HG02852 (cell line): ENCODE measurements around the gene TNFRSF9.
"Not testable (repeated sequence)": the region's sequence is repeated elsewhere in the genome, so short reads cannot be mapped to it uniquely, and the experiment has no call there.

ENCODE experiments used
- ATAC-seq: cut with Tn5 transposase; IDR thresholded peaks from one replicate; pipeline ENCODE4 v1.9.1; 2021; ENCODE audit warnings: mild to moderate bottlenecking, moderate library complexity; ENCODE audit not compliant: unreplicated experiment

The TNFRSF9 gene

DNA sequence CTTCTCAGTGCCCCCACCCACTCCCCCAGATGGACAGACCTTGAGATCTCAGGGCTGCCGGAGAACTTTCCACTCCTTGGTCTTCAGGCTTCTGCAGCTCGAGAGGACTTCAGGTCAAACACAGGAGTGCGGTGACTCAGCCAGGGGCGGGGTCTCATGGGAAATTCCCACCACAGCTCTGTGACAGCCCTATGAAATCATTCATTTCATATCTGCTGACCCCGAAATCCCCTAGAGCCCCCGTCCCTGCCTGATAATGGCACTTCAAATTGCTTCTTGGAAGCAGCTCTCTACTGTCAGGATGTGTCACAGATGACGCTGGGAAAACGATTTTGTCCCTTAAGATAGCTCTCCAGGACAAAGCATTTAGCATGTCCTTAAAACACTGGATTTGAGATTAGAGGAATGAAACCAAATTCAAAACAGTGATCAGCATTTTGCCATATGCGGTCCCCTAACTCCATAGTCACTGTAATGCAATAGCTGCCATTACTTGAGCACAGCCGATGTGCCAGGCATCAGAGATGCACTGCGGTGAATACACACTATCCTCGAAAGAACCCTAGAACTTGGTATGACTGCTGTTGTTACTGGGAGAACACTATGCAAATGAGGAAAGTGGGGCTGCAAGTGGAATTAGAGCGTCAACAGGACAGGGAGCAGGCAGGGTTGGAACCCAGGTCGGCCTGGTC lies at the start of gene TNFRSF9:
TNFRSF9 (minus strand) TSS at position 95 of the 692 bp plus-strand sequence. CDS start 845 bp downstream, outside the sequence.
- no peak for ATAC-seq

DNA sequence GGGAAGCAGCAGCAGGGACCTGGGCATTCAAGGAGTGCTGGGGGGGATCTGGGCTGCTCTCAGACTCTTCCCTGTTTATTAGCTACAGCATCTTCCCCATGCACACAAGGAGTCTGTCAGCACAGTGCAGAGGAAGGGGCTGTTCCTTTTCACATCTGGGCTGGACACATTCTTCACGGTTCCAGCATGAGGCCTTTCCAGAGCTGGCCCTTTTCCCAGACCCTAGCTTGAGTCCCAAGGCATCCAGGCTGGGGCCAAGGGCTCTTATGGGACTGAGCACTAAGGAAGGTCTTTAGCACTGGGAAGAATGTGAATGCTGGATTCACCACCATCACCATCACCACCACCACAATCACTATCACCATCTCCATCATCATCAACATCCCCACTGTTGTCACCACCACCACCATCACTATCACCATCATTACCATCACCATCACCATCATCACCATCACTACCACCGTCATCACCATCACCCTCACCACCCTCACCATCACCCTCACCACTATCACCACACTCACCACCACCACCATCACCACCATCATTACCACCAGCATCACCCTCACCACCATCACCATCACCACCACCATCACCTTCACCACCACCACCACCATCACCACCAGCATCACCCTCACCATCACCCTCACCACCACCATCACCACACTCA lies 49.3 kb upstream of the TNFRSF9 start:
- no peak for ATAC-seq

DNA sequence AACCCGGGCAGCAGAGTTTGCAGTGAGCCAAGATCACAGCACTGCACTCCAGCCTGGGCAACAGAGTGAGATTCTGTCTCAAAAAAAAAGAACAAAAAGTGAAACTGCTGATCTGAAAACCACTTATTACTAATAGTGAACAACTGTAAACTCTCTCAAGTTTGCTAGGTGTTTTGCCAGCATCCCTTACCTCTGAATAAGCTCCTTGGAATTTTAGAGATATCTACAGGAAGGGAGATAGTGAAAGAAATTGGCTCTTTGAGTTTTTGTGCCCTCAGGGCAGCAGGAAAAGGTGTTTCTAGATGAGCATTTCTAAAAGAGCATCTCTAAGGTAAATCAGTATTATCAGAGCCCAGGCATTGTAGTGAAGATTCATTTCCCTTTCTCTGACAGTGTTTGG lies 47.9 kb upstream of the TNFRSF9 start:
- no peak for ATAC-seq

DNA sequence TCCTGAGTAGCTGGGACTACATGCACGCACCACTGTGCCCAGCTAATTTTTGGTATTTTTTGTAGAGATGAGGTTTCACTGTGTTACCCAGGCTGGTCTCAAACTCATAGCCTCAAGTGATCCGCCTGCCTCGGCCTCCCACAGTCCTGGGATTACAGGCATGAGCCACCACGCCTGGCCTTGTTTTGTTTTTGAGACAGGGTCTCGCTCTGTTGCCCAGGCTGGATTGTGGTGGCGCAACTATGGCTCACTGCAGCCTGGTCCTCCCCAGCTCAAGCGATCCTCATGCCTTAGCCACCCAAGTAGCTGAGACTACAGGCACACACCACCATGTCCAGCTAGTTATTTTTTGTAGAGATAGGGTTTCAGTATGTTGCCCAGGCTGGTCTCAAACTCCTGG lies 46.9 kb upstream of the TNFRSF9 start:
- no peak for ATAC-seq

- ATAC-seq, result no peak
Observed at GRCh38 chr1:7985851-7986612, 45.4 kb upstream of the TNFRSF9 start.

DNA sequence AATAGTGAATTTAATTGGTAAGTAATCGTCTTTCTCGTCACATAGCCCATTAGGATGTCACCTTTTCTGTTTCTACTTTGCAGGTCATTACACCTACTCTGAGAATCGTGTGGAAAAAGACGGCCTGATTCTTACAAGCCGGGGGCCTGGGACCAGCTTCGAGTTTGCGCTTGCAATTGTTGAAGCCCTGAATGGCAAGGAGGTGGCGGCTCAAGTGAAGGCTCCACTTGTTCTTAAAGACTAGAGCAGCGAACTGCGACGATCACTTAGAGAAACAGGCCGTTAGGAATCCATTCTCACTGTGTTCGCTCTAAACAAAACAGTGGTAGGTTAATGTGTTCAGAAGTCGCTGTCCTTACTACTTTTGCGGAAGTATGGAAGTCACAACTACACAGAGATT lies 44.2 kb upstream of the TNFRSF9 start:
- ATAC-seq, result no peak

- ATAC-seq, result no peak
Observed at GRCh38 chr1:7983086-7983778, 42.6 kb upstream of the TNFRSF9 start.

DNA sequence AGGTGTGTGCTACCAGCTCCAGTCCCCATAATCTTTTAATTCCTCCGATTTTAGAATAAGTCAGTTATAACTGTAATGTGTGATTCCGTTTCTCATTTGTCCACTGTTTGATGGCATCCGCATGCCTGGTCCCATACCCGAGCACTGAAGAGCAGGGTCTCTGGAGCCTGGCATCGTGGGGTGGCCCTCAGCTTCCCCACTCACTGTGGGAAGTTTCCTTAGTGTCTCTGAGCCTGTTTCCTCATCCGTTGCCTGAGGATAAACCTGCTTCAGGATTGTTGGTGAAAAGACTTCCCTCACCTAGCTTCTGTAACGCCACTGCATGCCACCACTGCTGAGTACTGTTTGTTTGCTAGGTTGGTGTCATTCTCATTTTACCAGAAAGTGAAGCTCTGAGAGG lies 40.3 kb upstream of the TNFRSF9 start:
- ATAC-seq, result no peak

DNA sequence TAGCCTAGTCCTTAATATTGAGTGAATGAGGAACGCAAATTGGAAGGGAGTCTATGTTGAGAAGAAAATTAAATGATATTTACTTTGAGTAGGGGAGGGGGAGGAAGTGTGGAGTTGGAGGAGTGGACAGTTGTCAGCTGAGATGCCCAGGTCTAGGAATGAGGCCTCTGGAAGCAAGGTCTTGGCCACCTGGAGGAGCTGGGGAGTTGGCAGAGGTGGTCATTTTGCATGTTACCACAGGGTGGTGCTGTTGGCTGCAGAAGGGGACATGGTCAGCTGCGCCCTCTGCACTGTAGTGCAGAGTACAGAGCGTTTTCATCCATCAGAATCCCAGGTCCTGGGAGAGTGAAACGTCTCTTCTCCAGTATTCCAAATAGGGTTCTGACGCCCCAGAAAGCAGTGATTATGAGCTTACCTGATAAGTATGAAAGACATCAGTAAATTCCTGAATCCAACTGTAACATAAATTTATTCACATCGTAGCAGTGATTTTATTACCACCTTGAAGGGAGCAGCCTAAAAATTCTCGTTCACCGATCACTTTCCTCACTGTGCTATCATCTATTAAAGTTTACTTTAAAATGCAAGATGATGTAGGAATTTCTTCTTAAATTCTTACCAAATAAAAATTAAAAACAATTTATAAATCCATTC lies 34.7 kb upstream of the TNFRSF9 start:
- no peak for ATAC-seq

- no peak for ATAC-seq
Observed at GRCh38 chr1:7973086-7973485, 32.4 kb upstream of the TNFRSF9 start.

- no peak for ATAC-seq
Observed at GRCh38 chr1:7972285-7972684, 31.6 kb upstream of the TNFRSF9 start.

- ATAC-seq, result no peak
Observed at GRCh38 chr1:7971024-7971423, 30.4 kb upstream of the TNFRSF9 start.

DNA sequence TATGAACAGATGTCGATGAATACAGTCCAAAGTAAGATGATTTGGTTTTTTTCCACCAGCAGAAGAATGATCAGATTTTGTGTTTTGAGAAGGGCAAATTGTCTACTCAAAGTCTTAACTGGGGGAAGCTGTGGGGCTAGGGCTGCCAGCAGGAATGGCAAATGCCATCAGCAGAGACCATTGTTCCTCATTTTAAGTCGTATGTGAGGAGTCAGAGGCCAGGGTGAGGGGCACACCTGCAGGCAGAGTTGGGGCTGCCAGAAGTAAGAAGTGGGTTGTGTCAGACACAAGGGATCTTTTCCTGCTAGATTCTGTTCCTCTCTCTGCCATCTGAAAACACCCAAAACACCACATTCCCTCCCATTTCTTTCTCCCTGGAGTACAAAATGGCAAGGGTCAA lies 29.6 kb upstream of the TNFRSF9 start:
- no peak for ATAC-seq

- no peak for ATAC-seq
Observed at GRCh38 chr1:7967651-7968050, 27.0 kb upstream of the TNFRSF9 start.

DNA sequence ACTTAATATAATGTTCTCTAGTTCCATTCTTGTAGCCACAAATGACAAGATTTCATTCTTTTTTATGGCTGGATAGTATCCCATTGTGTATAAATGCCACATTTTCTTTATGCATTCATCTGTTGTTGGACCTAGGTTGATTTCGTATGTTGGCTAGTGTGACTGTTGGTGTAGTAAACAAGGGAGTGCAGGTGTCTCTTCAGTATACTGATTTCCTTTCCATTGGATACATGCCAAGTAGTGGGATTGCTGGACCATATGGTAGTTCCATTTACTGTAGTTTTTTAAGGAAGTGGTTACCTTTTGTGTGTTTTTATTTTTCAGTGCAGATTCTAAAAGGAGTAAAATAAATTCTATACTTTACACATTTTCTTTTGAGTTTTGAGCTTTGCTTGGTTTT lies 26.6 kb upstream of the TNFRSF9 start:
- ATAC-seq, result no peak

DNA sequence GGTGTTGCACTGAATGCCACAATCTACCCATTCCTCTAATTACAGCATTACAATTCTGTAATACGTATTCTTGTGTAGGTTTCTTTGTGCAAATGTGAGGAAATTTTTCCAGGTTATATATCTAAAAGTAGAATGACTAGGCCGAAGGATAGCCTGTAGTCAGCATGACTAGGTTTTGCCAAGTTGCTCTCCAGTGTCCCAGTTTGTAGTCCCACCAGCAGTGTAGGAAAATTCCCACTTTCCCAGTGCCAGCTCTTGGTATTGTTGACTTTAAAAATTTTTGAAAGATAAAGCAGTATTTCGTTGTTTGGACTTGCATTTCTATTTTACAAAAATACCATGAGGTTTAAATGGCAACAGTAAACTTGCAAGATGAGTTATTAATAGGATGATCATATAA lies 23.8 kb upstream of the TNFRSF9 start:
- no peak for ATAC-seq

- ATAC-seq, result not testable (repeated sequence)
Observed at GRCh38 chr1:7963841-7964240, 23.2 kb upstream of the TNFRSF9 start.

DNA sequence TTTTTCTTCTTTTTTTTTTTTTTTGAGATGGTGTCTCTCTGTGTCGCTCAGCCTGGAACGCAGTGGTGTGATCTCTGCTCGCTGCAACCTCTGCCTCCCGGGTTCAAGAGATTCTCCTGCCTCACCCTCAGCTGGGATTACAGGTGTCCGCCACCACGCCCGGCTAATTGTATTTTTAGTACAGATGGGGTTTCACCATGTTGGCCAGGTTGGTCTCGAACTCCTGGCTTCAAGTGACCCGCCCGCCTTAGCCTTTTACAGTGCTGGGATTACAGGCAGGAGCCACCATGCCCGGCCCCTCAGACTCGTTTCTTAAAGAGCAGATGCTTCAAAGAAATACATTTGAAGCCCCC lies 22.7 kb upstream of the TNFRSF9 start:
- ATAC-seq, result not testable (repeated sequence)

- no peak for ATAC-seq
Observed at GRCh38 chr1:7962636-7963377, 22.2 kb upstream of the TNFRSF9 start.

- peak; percentile 8 for ATAC-seq
Observed at GRCh38 chr1:7962014-7962335, 21.3 kb upstream of the TNFRSF9 start.
